NCI-H69 (cell line): ENCODE results near the gene TGM2.

Experiments
- DNase-seq: peaks from one replicate; lab custom pipeline; 2025; lab: John Stamatoyannopoulos, UW

TGM2 gene

DNA sequence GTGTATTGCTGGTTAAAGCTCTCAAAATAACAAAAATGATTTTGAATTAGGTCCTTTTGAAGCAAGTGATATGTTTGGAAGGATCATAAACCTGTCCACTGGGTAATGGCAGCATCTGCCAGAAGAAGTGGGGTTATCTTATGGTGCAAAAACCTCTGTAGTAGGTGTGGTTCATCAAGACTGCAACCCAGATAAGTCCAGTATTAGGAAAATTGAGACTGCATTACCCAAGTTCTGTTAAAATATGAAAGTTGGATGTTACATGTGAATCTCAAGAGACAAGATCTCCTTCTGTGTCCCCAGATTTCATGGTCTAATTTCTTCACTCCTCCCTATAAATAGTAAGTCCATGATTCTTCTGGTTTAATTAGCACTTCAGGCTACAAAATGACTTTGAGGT lies 72.2 kb downstream of the TGM2 start:
- DNase-seq: no peak

- no peak for DNase-seq
These were observed 72.7 kb downstream of the TGM2 start for GRCh38 chr20:38092260-38092857.

DNA sequence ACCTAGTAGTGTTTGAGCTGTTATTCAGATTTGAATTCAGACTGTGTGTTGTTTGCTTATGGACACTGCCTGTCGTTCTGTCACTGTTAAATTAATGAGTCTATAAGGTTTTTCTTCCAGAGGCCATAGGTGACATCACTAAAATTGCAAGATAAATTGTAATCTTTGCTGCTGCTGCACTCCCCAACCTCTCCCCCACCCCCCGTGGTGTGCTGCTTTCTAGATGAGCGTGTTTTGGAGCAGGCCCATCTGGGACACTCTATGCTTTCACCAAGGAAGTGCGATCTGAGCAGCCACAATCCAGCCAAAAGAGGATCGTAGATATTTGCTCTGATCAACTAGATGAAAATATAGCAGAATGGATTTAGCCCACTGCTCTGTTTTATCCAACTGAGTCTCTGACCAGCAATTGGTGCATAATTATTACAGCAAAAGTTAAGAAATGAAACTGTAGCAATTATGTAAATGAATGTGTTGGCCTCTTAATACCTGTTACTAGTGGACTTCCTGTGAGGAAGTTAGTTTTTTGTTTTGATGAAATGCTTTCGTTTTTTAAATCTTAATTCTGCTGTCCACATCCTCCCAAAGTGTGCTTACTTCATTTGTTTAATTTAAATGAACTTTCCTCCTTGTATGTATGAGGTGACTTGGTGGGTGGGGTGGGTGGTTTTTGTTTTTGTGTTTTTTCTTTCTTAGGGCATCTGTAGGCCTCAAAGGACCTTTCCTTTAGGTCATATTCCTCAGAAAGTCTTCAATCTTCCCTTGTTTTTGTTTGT lies 73.4 kb downstream of the TGM2 start:
- DNase-seq: no peak

GRCh38 chr20:38090061-38090460 lies 75.0 kb downstream of the TGM2 start:
- DNase-seq: no peak

- no peak for DNase-seq
These were observed 75.6 kb downstream of the TGM2 start for GRCh38 chr20:38089500-38089899.

DNA sequence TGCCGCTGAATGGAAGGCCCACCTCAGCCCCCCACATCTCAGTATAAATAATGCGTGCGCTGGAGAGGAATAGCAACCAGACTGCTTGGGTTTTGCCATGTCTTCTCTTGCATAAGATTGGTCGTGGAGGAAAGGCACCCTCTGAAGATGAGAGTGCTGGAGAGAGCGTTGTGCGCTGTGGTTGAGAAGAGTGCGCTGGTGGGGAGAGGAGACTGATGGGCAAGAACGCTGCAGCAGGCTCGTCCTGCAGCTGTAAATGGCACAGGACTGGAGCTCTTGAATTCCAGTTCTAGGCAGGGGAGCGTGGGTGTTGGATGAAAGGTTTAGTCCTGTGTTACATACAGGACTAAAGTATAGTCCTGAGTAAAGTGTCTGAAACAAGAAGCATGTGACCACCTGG lies 80.0 kb downstream of the TGM2 start:
- no peak for DNase-seq

DNA sequence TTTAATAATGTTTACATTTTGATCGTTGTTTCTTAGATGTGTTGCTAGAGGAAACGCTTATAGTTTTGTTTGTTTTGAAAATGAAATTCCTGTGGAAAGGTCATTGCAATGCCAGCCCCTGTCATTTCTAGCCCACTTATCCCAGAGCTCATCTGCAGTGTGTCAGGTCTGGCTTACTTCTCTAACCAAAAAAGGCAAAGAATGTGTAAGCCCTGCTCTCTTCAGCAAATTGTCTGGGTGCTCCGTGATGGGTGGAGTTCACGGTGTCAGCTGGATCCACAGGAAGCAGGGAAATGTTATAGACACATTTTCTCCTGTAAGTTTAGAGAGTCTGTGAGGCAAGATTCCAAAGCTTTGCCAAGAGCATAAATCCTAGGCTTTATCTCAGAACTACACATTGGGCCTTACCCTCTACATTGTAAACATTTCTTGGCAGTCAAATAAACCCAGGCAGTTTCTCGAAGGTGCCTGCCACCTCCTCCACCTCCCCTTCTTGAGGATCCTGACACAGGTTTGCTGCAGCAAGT lies 80.6 kb downstream of the TGM2 start:
- no peak for DNase-seq

- DNase-seq: no peak
These were observed 81.6 kb downstream of the TGM2 start for GRCh38 chr20:38083338-38084048.

DNA sequence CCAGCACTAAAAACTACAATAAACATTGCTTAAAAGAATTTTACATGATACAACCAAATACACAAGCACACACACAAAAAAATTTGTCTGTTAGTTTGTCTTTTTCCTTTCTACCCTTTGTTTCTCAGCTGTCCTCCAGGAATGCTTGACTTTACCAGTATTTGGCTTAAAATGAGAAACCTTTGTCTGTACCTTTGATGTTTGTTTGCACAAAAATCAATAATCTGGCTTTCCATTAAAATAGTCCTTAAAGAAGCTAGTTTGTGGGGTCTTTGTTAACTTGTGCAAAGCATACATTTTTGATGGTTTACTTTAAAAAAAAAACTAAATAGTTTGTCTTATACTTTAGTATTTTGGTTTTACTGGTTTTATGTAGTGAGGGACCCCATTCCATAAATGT lies 82.2 kb downstream of the TGM2 start:
- DNase-seq: no peak

DNA sequence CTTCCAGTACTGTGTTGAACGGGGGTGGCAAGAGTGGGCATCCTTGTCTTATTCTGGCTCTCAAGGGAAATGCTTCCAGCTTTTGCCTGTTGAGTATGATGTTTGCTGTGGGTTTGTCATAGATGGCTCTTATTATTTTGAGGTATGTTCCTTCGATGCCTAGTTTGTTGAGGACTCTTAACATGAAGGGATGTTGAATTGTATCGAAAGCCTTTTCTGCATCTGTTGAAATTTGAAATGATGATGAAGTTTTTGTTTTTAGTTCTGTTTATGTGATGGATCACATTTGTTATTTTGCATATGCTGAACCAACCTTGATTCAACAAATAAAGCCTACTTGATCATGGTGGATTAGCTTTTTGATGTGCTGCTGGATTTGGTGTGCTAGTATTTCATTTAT lies 83.5 kb downstream of the TGM2 start:
- no peak for DNase-seq

GRCh38 chr20:38079353-38079752 lies 85.7 kb downstream of the TGM2 start:
- no peak for DNase-seq

DNA sequence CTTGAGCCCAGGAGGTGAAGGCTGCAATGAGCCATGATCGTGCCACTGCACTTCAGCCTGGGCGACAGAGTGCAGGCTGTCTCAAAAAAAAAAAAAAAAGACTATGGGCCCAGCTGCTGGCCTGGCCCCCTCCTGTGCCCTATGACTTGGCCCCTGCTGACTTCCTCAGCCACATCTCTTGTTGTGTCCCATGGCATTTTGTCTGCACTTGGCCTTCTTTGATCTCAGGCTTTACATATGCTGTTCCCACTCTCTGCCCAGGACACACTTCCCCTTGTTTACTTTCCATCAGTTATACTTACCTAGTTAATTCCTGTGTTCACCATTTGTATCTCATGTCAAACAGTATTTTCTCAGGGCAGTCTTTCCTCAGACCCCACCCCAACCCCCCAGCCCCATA lies 87.0 kb downstream of the TGM2 start:
- no peak for DNase-seq
